GM19035 (cell line): ENCODE results near the gene IRF2BP2.
"Not testable (repeated sequence)": the region's sequence is repeated elsewhere in the genome, so short reads cannot be mapped to it uniquely, and the experiment has no call there.

Source experiments
- ATAC-seq: cut with Tn5 transposase; IDR thresholded peaks from one replicate; pipeline ENCODE4 v1.9.1; 2021; ENCODE audit not compliant: unreplicated experiment

IRF2BP2 gene

DNA sequence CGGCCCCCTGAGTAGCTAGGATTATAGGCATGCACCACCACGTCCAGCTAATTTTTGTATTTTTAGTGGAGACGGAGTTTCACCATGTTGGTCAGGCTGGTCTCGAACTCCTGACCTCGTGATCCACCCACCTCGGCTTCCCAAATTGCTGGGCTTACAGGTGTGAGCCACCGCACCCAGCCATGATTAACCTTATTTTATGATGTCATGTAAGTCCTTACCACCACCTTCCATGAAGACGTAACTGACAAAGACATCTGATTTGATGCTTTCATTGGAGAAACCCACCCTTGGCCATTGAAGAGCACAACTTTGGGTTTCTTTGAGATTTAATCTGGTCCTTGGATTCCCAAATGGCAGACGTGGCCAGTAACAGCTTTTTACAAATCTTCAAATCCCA lies 24.9 kb upstream of the IRF2BP2 start:
- ATAC-seq: not testable (repeated sequence)

GRCh38 chr1:234634387-234634786 lies 24.4 kb upstream of the IRF2BP2 start:
- ATAC-seq: no peak

GRCh38 chr1:234633246-234634003 lies 23.4 kb upstream of the IRF2BP2 start:
- no peak for ATAC-seq

- ATAC-seq: no peak
Observed at GRCh38 chr1:234632225-234632624, 22.2 kb upstream of the IRF2BP2 start.

DNA sequence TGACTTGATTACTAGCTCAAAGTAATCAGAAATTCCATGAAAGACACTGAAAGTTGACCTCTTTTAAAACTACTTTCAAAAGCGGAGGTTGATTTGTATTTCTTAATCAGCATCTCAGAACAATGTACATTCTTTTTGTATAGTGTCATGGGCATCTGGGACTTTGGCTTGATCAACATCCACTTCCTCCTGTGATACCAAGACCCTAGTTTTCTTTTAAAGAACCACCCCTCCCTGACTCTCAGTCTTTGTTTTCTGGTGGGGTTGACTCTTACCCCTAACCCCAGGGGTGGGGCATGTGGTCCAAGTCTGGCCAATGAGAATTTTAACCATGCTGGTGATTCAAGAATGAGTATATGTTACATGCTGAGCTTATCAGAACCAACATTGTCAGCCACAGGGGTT lies 21.7 kb upstream of the IRF2BP2 start:
- ATAC-seq: no peak

- ATAC-seq: no peak
Observed at GRCh38 chr1:234629026-234629425, 19.0 kb upstream of the IRF2BP2 start.

- ATAC-seq: no peak
Observed at GRCh38 chr1:234628089-234628488, 18.1 kb upstream of the IRF2BP2 start.

GRCh38 chr1:234627009-234627950 lies 17.3 kb upstream of the IRF2BP2 start:
- no peak for ATAC-seq

DNA sequence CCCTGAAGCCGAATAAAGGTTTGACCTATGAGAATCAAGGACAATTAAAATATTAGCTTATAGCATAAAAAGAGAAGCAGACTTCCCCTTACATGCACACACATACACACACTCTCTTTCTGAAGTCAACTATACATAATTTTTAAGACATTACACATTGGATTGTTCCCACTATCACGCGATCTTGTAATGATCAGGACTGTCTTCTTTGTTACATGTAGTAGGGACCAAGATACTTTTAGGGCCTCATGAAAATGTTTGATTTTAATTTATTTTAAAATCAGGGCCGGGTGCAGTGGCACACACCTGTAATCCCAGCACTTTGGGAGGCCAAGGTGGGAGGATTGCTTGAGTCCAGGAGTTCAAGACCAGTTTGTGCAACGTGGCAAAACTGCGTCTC lies 16.4 kb upstream of the IRF2BP2 start:
- ATAC-seq: no peak

DNA sequence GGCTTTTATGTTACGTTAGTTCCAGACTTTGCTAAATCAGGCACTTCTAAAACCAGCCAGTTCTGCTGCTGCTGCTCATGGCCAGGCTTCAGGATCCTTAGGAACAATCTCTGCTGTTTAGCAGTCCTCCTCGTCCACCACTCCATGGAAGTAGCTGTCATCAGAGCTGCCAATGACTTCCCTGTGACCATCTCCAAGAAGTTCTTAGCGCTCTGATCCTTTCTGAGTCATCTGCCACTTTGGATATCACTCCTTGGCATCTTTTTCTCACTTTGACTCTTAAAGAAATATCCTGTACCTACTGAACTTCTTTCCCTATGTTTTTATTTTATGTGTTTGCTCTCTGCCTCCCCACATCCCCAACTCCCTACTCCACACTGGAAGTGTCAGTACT lies 14.7 kb upstream of the IRF2BP2 start:
- no peak for ATAC-seq

DNA sequence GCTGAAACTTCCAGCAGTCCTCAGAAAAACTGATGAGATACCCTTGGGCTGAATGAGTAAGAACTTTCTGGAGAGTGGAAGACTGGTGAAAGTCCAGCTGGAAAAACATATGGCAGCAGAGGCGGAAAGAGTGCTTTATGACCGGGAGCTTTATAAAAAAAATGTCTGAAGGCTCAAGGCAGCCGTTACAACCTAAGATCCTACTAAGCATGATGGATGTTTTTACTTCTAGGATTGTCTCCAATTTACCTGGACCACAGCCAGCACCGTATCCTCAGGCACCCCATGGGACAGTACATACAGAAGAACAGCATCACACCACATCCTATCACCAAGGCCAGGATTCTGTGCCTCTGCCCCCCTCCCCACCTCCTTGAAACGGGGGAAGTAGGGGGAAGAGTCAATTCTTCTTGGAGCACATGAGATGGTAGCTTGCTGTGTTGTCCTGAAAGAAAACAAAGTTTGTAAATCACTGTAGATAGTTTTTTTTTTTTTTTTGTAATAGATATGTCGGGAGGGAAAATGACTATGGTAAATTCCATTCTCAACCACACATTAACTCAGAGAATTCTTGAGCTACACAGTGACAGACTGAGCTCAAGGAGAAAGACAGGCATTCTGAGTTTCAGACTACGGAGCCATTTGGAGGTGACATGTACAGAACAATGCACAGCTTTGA lies 11.8 kb upstream of the IRF2BP2 start:
- no peak for ATAC-seq

- no peak for ATAC-seq
Observed at GRCh38 chr1:234621127-234621468, 11.1 kb upstream of the IRF2BP2 start.

DNA sequence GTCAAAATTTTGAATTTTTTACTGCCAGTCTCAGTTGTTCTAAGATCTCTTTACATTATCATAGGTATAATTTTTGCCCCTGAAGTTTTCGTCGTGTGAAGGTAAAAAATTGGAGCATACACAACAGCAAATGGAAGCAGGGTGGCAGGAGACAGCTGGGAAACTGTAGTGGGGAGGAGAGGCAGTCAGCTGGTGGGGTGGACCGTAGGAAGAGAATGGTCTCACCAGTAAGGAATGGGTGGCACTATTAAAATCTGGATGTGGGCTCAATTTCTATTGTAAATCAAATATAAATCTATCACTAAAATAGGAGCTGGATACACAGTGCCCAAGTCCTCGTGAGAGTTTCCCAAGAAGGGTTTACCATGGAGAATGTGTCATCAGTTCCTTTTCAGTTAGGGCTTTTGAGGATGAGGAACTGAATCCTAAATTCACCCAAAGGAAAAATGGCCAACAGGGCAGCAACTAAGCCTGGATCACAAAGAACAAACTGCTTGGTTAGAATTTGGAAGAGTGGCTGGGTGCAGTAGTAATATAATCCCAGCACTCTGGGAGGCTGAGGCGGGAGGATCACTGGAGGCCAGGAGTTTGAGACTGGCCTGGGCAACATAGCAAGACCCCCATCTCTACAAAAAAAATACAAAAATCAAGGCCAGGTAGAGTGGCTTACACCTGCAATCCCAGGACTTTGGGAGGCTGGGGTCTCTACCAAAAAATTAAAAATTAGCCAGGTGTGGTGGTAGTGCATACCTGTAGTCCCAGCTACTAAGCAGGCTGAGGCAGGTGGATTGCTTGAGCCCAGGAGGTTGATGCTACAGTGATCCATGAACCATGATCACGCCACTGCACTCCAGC lies 10.5 kb upstream of the IRF2BP2 start:
- no peak for ATAC-seq

- ATAC-seq: no peak
Observed at GRCh38 chr1:234619794-234620247, 9.8 kb upstream of the IRF2BP2 start.

- no peak for ATAC-seq
Observed at GRCh38 chr1:234619071-234619480, 9.1 kb upstream of the IRF2BP2 start.

DNA sequence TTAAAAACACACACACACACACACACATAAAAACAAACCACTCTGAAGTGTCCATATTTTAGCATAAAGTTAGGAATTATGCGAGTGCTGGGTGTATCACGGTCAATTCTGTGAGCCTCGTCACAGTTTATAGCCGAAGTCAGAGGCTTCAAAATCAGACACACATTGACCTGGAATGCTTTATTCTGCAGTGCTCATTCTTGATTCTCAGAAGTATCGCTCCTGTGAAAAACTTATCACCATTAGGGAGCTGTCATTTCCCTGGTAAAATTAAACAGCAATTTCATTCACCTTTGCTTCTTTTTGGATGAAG lies 8.7 kb upstream of the IRF2BP2 start:
- no peak for ATAC-seq

DNA sequence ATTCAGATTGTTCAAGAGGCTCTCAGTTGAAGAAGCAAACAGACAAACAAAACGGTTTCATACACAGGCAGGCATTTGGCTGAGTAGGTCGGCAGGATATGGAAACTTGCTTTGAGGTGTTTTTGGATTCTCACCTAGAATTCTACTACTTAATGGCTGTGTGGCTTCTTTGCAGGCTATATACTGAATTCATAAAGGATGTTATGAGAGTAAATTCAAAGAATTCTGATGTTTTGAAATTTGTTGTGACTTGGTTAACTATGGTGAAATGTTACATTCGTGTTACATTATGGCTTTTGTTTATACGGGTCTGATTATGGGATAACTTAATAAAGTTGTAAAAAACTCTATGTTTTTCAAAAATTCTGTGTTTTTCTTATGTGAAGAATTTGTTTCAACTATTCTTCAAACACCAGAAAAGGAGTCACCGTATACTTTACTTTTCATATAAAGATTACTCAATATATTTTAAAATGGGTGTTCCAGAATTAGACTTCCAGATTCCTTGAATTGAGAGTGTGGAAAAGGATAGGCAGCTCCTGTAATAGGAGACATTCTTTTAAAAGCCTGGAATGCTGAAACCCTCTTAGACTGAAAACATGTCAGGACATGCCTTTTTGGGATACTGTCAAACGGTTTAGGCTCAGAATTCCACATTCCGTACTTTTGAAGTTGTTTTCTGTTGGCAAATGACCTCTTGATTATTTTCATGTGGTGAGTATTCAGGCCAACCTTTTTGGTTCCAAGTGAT lies 8.2 kb upstream of the IRF2BP2 start:
- ATAC-seq: no peak

GRCh38 chr1:234617131-234617985 lies 7.4 kb upstream of the IRF2BP2 start:
- ATAC-seq: no peak

- ATAC-seq: no peak
Observed at GRCh38 chr1:234616644-234617043, 6.7 kb upstream of the IRF2BP2 start.
